Keratinocyte (primary cell): ENCODE measurements around the gene CST7.

ENCODE experiments used
- CTCF ChIP-seq, 3 experiments: IDR thresholded peaks in 1 of 3; conservative IDR thresholded peaks in 1 of 3; optimal IDR thresholded peaks in 1 of 3; 2 replicates in 2 of 3; 3 replicates in 1 of 3; pipeline versions ENCODE3 to v1.5.1; 2011; ENCODE audit warnings: low read length in 3 of 3, mild to moderate bottlenecking in 3 of 3, moderate library complexity in 2 of 3, control low read depth in 1 of 3, inconsistent platforms in 1 of 3; ENCODE audit not compliant: insufficient read depth in 2 of 3; ENCODE audit errors: extremely low read depth in 1 of 3
- EZH2 ChIP-seq: IDR thresholded peaks from one replicate; pipeline ENCODE4 v1.6.1; 2012; ENCODE audit warnings: inconsistent platforms, mild to moderate bottlenecking, low read length, moderate library complexity

- TF ChIP-seq CTCF (optimal IDR thresholded peaks at IDR 0.05 in 1 of 3, IDR thresholded peaks at IDR 0.05 in 1 of 3, conservative IDR thresholded peaks at IDR 0.05 in 1 of 3; ENCODE audit: extremely low read depth in 1 of 3, insufficient read depth in 2 of 3, low read length in 3 of 3) (no peak), EZH2 (no peak)
Observed at GRCh38 chr20:24953621-24954133, 4.6 kb downstream of the CST7 start.
